ENCODE measurements around the gene UST. TPM values are rescaled to one million over a fixed set of nuclear protein-coding genes. Genes with fewer than 3 reads are reported as not detected.

The UST gene
- total and polyA plus RNA-seq, 9 of the 15 experiments (the other 6 are each of a cell fraction or from before 2014, with no cell fraction given) = 0.04 to 0.10 TPM; not detected in 7

DNA sequence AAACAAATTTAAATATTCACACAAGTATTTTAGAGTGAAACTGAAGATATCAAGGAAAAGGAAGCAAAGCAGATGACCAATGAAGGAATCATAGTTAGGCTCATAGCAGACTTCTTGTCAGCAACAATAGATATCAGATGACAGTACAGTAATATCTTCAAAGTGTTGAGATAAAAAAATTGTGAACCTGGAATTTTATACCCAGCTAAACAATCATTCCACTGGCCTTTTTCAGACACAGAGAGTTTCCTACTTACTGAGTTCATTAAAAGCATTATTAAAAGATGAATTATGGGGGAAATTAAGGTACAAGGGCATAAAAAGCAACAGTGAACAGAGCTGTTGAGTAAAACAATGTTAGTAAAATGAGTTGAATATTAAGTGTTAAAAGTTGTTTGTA is 254.6 kb downstream of the UST start (continued):
- TF ChIP-seq DNMT1 (IDR thresholded peaks at IDR 0.05) (no peak), ZSCAN32 (CRISPR knock-in tag; IDR thresholded peaks at IDR 0.05) (no peak), MBD1 (CRISPR knock-in tag; IDR thresholded peaks at IDR 0.05) (no peak), STAT5B (CRISPR knock-in tag; IDR thresholded peaks at IDR 0.05) (no peak), SREBF2 (CRISPR knock-in tag; IDR thresholded peaks at IDR 0.05) (no peak), BRF1 (IDR thresholded peaks at IDR 0.05; ENCODE audit: borderline replicate concordance, extremely low read depth, insufficient read length) (no peak), RBFOX2 (IDR thresholded peaks at IDR 0.05; ENCODE audit: low read depth, low read length) (no peak)

DNA sequence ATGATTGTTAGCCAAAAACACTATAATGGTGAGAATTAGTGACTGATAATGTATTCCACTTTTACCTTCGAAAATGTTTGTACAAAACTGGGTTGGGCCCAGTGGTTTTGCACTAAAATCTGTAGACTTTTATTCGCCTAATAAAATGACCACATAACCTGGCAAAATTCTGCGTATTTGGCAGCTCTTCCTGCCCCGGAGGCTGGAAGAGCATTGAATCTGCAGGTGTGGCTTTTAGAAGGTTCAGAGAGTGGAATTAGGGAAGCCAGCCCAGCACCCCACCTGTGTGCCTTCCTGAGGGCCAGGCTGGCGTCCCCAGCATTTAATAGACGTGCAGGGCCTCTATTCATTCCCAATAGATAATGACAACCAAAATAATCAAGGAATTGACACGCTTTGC is 256.7 kb downstream of the UST start:
- intact Hi-C loops (cut with micrococcal nuclease) (no loop called here), in situ Hi-C loops (cut with MboI) (no loop called here)
- Histone ChIP-seq H3K9me3 (replicated peaks; ENCODE audit: control insufficient read depth, insufficient read depth, low read depth, low read length) (no peaks in the 10 kb centered on the region), H3K9ac (ENCODE audit: insufficient read depth in 1 of 2, low read depth in 2 of 2, low read length in 2 of 2) (no peak overlapping the region), H3K4me2 (ENCODE audit: insufficient read depth, low read length) (no peak overlapping the region), H3K27ac (ENCODE audit: extremely low read depth, low read depth, low read length) (no peak overlapping the region), H3K79me2 (ENCODE audit: control insufficient read depth, insufficient read depth, low read length) (no peaks in the 10 kb centered on the region), H3K27me3 (ENCODE audit: control insufficient read depth in 2 of 2, insufficient read depth in 2 of 2, low read length in 2 of 2) (no peaks in the 10 kb centered on the region), H3K36me3 (ENCODE audit: control insufficient read depth, insufficient read depth, low read length) (no peaks in the 10 kb centered on the region), H3K9me1 (ENCODE audit: control insufficient read depth, insufficient read depth, low read length) (no peaks in the 10 kb centered on the region), H4K20me1 (replicated peaks; ENCODE audit: control insufficient read depth, insufficient read depth, low read length) (no peaks in the 10 kb centered on the region), H3K4me1 (replicated peaks in 1 of 2; ENCODE audit: control insufficient read depth in 2 of 2, insufficient read depth in 2 of 2, low read length in 2 of 2) (no peaks in the 10 kb centered on the region), H2AFZ (ENCODE audit: low read depth, low read length) (no peak overlapping the region), H3K4me3 (no peak overlapping the region)
- CTCF ChIA-PET (ENCODE audit: low intra/inter-chr PET ratio) = no interaction called here
- WGBS (ENCODE audit: insufficient coverage, low coverage, missing lambda C conversion rate) = under 1% methylated on average over 7 of the region's 7 CpGs
- TF ChIP-seq SRSF3 (IDR thresholded peaks at IDR 0.05; ENCODE audit: insufficient read depth, low read length) (no peak), TRIM24 (IDR thresholded peaks at IDR 0.05) (no peak), ERF (CRISPR knock-in tag; IDR thresholded peaks at IDR 0.05) (no peak), ZFP36 (IDR thresholded peaks at IDR 0.05; ENCODE audit: low read depth, low read length, partially characterized antibody) (no peak), FOXP1 (CRISPR knock-in tag; IDR thresholded peaks at IDR 0.05) (no peak), TAF1 (IDR thresholded peaks at IDR 0.05; ENCODE audit: control insufficient read depth, extremely low read depth, insufficient read depth, low read length, severe bottlenecking) (no peak)
- BruUV-seq (replicated peaks) = no TSS peak
- POLR2A ChIA-PET = interaction anchor here (0.6 to 0.7 kb wide), 2 partner anchors 453 to 887 kb away, joined by 3 read pairs; no protein-coding TSS in a partner anchor
- ATAC-seq = no peak
- no peak for DNase-seq (ENCODE audit: extremely low read depth in 1 of 4, low spot score in 3 of 4)
- no peak for FAIRE-seq
